Hepatocyte (in vitro differentiated cells): ENCODE measurements around the gene PSG5. TPM values are rescaled to one million over a fixed set of nuclear protein-coding genes. Genes with fewer than 3 reads are reported as not detected.
"Not testable (repeated sequence)": the region's sequence is repeated elsewhere in the genome, so short reads cannot be mapped to it uniquely, and the experiment has no call there.

Source experiments
- DNase-seq: peaks from one replicate; pipeline ENCODE4 v3.0.0-alpha.2; 2016; ENCODE audit warnings: low spot score
- H2AFZ ChIP-seq: fragments of 200-600 bp; sonication (generic); 2 replicates; pipeline ENCODE4 v1.6.0; 2016; ENCODE audit warnings: antibody characterized with exemption, mild to moderate bottlenecking
- H3K27ac ChIP-seq: fragments of 200-600 bp; sonication (generic); 2 replicates; pipeline ENCODE4 v1.5.1; 2016; ENCODE audit warnings: mild to moderate bottlenecking
- H3K27me3 ChIP-seq: fragments of 200-600 bp; sonication (generic); 2 replicates; pipeline ENCODE4 v1.6.1; 2016
- H3K36me3 ChIP-seq: fragments of 200-600 bp; sonication (generic); replicated peaks from 2 replicates; pipeline ENCODE4 v1.5.1; 2016; ENCODE audit warnings: low read depth; ENCODE audit not compliant: insufficient read depth
- H3K4me1 ChIP-seq: fragments of 200-600 bp; sonication (generic); 2 replicates; pipeline ENCODE4 v1.5.1; 2016; ENCODE audit warnings: mild to moderate bottlenecking, moderate library complexity; ENCODE audit not compliant: insufficient read depth
- H3K4me2 ChIP-seq: fragments of 200-600 bp; sonication (generic); 2 replicates; pipeline ENCODE4 v1.6.0; 2016
- H3K4me3 ChIP-seq: fragments of 200-600 bp; sonication (generic); 2 replicates; pipeline ENCODE4 v1.5.1; 2016; ENCODE audit warnings: mild to moderate bottlenecking
- H3K79me2 ChIP-seq: fragments of 200-600 bp; sonication (generic); 2 replicates; pipeline ENCODE4 v1.6.0; 2017; ENCODE audit warnings: mild to moderate bottlenecking
- H3K9me2 ChIP-seq: fragments of 200-600 bp; sonication (generic); replicated peaks from 2 replicates; pipeline ENCODE4 v1.6.0; 2017; ENCODE audit warnings: mild to moderate bottlenecking; ENCODE audit not compliant: insufficient read depth
- H3K9me3 ChIP-seq: fragments of 200-600 bp; sonication (generic); 2 replicates; pipeline ENCODE4 v1.5.1; 2016; ENCODE audit warnings: low read depth, mild to moderate bottlenecking
- H4K20me1 ChIP-seq: fragments of 200-600 bp; sonication (generic); 2 replicates; pipeline ENCODE4 v1.6.0; 2016; ENCODE audit warnings: mild to moderate bottlenecking; ENCODE audit not compliant: insufficient read depth, poor library complexity, severe bottlenecking
- CTCF ChIP-seq: fragments of 200-600 bp; sonication (generic); IDR thresholded peaks from 2 replicates; pipeline ENCODE4 v1.5.1; 2016; ENCODE audit warnings: antibody characterized with exemption, mild to moderate bottlenecking; ENCODE audit not compliant: poor library complexity
- EZH2 ChIP-seq: fragments of 200-600 bp; sonication (generic); IDR thresholded peaks from 2 replicates; pipeline ENCODE4 v1.6.1; 2016; ENCODE audit warnings: antibody characterized with exemption, mild to moderate bottlenecking, borderline replicate concordance
- EZH2phosphoT487 ChIP-seq: fragments of 200-600 bp; sonication (generic); IDR thresholded peaks from one replicate; pipeline ENCODE4 v1.6.1; 2018; ENCODE audit warnings: antibody characterized with exemption, mild to moderate bottlenecking, low read depth, moderate library complexity; ENCODE audit not compliant: unreplicated experiment, severe bottlenecking
- WGBS: methylation state at CpG from one replicate; pipeline ENCODE4 v1.1.6; 2016; ENCODE audit warnings: low lambda C conversion rate; ENCODE audit errors: missing lambda C conversion rate; 5-methylcytosine and 5-hydroxymethylcytosine counted together
- polyA plus RNA-seq: library from polyadenylated mRNA; unstranded; fragments of >200 nt; fragmentation: Nextera tagmentation; extraction: Ambion mirVana; gene quantifications from 2 replicates; pipeline ENCODE4 v1.2.1, GENCODE V29; 2016
- total RNA-seq: library from RNA; depleted of rRNA; stranded (reverse); fragments of >200 nt; gene quantifications from 2 replicates; pipeline ENCODE4 v1.2.3, GENCODE V29; 2014

PSG5 gene
- total and polyA plus RNA-seq, 2 experiments from 2014 or later, result 0.23 to 0.27 TPM

GRCh38 chr19:43163135-43163534, 23.2 kb downstream of the PSG5 start:
- H3K27me3 ChIP-seq, H2AFZ ChIP-seq, H3K9me2 ChIP-seq, H3K9me3 ChIP-seq, H3K36me3 ChIP-seq, H3K27ac ChIP-seq, DNase-seq, H3K4me1 ChIP-seq, H3K4me3 ChIP-seq, H3K79me2 ChIP-seq, H4K20me1 ChIP-seq, H3K4me2 ChIP-seq: not testable (repeated sequence)
- 58% methylated on average over 3 of the region's 3 CpGs for WGBS

GRCh38 chr19:43162261-43162660, 24.1 kb downstream of the PSG5 start:
- not testable (repeated sequence) for H3K27ac ChIP-seq, H3K9me3 ChIP-seq, DNase-seq, H3K4me3 ChIP-seq, H3K79me2 ChIP-seq, H4K20me1 ChIP-seq, H3K36me3 ChIP-seq, H3K27me3 ChIP-seq, H3K4me1 ChIP-seq, H3K9me2 ChIP-seq, H2AFZ ChIP-seq, H3K4me2 ChIP-seq
- whole genome bisulfite sequencing, result 30% methylated on average over 2 of the region's 2 CpGs

GRCh38 chr19:43152214-43152613, 34.1 kb downstream of the PSG5 start:
- no peaks in the 10 kb centered on the region for H3K36me3 ChIP-seq
- no peaks in the 10 kb centered on the region for H3K9me3 ChIP-seq
- no peak overlapping the region for H3K27ac ChIP-seq
- no peak overlapping the region for H3K4me2 ChIP-seq
- TF ChIP-seq EZH2 (no peak), EZH2phosphoT487 (no peak), CTCF (no peak)
- no peaks in the 10 kb centered on the region for H4K20me1 ChIP-seq
- no peak overlapping the region for H3K4me3 ChIP-seq
- WGBS, result 71% methylated on average over 4 of the region's 4 CpGs
- no peaks in the 10 kb centered on the region for H3K4me1 ChIP-seq
- no peaks in the 10 kb centered on the region for H3K9me2 ChIP-seq
- H3K79me2 ChIP-seq, result no peaks in the 10 kb centered on the region
- H3K27me3 ChIP-seq, result no peaks in the 10 kb centered on the region
- no peak for DNase-seq
- no peak overlapping the region for H2AFZ ChIP-seq

GRCh38 chr19:43149788-43150187, 36.5 kb downstream of the PSG5 start:
- not testable (repeated sequence) for H3K27me3 ChIP-seq, H3K9me2 ChIP-seq, H3K4me1 ChIP-seq, DNase-seq, H3K4me3 ChIP-seq, H3K79me2 ChIP-seq, H3K36me3 ChIP-seq, H4K20me1 ChIP-seq, H3K9me3 ChIP-seq, H2AFZ ChIP-seq, H3K4me2 ChIP-seq, H3K27ac ChIP-seq
- WGBS, result 65% methylated on average over 7 of the region's 7 CpGs

GRCh38 chr19:43148233-43148632, 38.1 kb downstream of the PSG5 start:
- Histone ChIP-seq H3K4me3 (no peak overlapping the region), H3K9me3 (no peaks in the 10 kb centered on the region)

GRCh38 chr19:43141763-43142162, 44.6 kb downstream of the PSG5 start:
- not testable (repeated sequence) for H3K4me1 ChIP-seq, H3K4me3 ChIP-seq, H3K9me3 ChIP-seq, H3K4me2 ChIP-seq, H4K20me1 ChIP-seq, H3K27me3 ChIP-seq, H3K9me2 ChIP-seq, DNase-seq, H3K27ac ChIP-seq, H2AFZ ChIP-seq, H3K36me3 ChIP-seq, H3K79me2 ChIP-seq
- 64% methylated on average over 1 of the region's 1 CpG for WGBS

More at GRCh38 chr19:43148233-43148632, 38.1 kb downstream of the PSG5 start:
- H3K79me2 ChIP-seq, result no peaks in the 10 kb centered on the region
- H3K36me3 ChIP-seq, result no peaks in the 10 kb centered on the region
- no peaks in the 10 kb centered on the region for H3K27me3 ChIP-seq
- H3K4me2 ChIP-seq, result no peak overlapping the region
- H2AFZ ChIP-seq, result no peak overlapping the region
- DNase-seq, result no peak
- 54% methylated on average over 1 of the region's 1 CpG for WGBS
- no peak for TF ChIP-seq CTCF
- no peak for TF ChIP-seq EZH2phosphoT487
- TF ChIP-seq EZH2, result no peak
- no peaks in the 10 kb centered on the region for H3K9me2 ChIP-seq
- no peaks in the 10 kb centered on the region for H3K4me1 ChIP-seq
- no peak overlapping the region for H3K27ac ChIP-seq
- no peaks in the 10 kb centered on the region for H4K20me1 ChIP-seq
